Smooth muscle cell (in vitro differentiated cells): Measurements from ENCODE around the gene ERMARD. TPM values are rescaled to one million over a fixed set of nuclear protein-coding genes. Genes with fewer than 3 reads are reported as not detected.

ENCODE experiments used
- DNase-seq: peaks from one replicate; lab custom pipeline; 2025; ENCODE audit not compliant: unreplicated experiment; lab: John Stamatoyannopoulos, UW
- H2AFZ ChIP-seq: fragments of 200-600 bp; sonication (generic); 2 replicates; pipeline ENCODE4 v1.6.0; 2016; ENCODE audit warnings: antibody characterized with exemption, low read depth, mild to moderate bottlenecking
- H3F3A ChIP-seq: fragments of 200-600 bp; sonication (generic); 2 replicates; pipeline ENCODE4 v1.6.0; 2017; ENCODE audit warnings: antibody characterized with exemption, low read depth
- H3K27ac ChIP-seq: fragments of 200-600 bp; sonication (generic); 2 replicates; pipeline ENCODE4 v1.5.1; 2016; ENCODE audit warnings: low read depth, mild to moderate bottlenecking
- H3K27me3 ChIP-seq: fragments of 200-600 bp; sonication (generic); 2 replicates; pipeline ENCODE4 v1.6.1; 2016; ENCODE audit warnings: low read depth, mild to moderate bottlenecking
- H3K36me3 ChIP-seq: fragments of 200-600 bp; sonication (generic); 2 replicates; pipeline ENCODE4 v1.5.1; 2016; ENCODE audit warnings: low read depth
- H3K4me1 ChIP-seq: fragments of 200-600 bp; sonication (generic); 2 replicates; pipeline ENCODE4 v1.5.1; 2016; ENCODE audit warnings: low read depth
- H3K4me2 ChIP-seq: fragments of 200-600 bp; sonication (generic); 2 replicates; pipeline ENCODE4 v1.6.0; 2016; ENCODE audit warnings: mild to moderate bottlenecking
- H3K4me3 ChIP-seq: fragments of 200-600 bp; sonication (generic); 2 replicates; pipeline ENCODE4 v1.5.1; 2016; ENCODE audit warnings: mild to moderate bottlenecking
- H3K79me2 ChIP-seq: fragments of 200-600 bp; sonication (generic); 2 replicates; pipeline ENCODE4 v1.6.0; 2016; ENCODE audit warnings: low read depth, mild to moderate bottlenecking
- H3K9ac ChIP-seq: fragments of 200-600 bp; sonication (generic); 2 replicates; pipeline ENCODE4 v1.6.0; 2016; ENCODE audit warnings: low read depth
- H3K9me3 ChIP-seq: fragments of 200-600 bp; sonication (generic); replicated peaks from 2 replicates; pipeline ENCODE4 v1.5.1; 2016; ENCODE audit warnings: low read depth
- H4K20me1 ChIP-seq: fragments of 200-600 bp; sonication (generic); 2 replicates; pipeline ENCODE4 v1.6.0; 2016; ENCODE audit warnings: low read depth
- WGBS: methylation state at CpG from one replicate; pipeline ENCODE4 v1.1.7; 2016; ENCODE audit warnings: low lambda C conversion rate; 5-methylcytosine and 5-hydroxymethylcytosine counted together
- polyA plus RNA-seq: library from polyadenylated mRNA; unstranded; fragments of >200 nt; fragmentation: Nextera tagmentation; extraction: Ambion mirVana; gene quantifications from 2 replicates; pipeline ENCODE4 v1.2.1, GENCODE V29; 2016
- total RNA-seq: library from RNA; depleted of rRNA; stranded (reverse); fragments of >200 nt; gene quantifications from 2 replicates; pipeline ENCODE4 v1.2.3, GENCODE V29; 2014
- TF ChIP-seq, protein P1 (sequence below): fragments of 200-600 bp; sonication (generic); IDR thresholded peaks from 2 replicates; pipeline ENCODE4 v1.5.1; 2017; ENCODE audit warnings: borderline replicate concordance, mild to moderate bottlenecking, antibody characterized with exemption; ENCODE audit not compliant: insufficient read depth, poor library complexity, severe bottlenecking

Gene ERMARD
- total and polyA plus RNA-seq, 2 experiments from 2014 or later = 23.2 to 55.9 TPM

DNA sequence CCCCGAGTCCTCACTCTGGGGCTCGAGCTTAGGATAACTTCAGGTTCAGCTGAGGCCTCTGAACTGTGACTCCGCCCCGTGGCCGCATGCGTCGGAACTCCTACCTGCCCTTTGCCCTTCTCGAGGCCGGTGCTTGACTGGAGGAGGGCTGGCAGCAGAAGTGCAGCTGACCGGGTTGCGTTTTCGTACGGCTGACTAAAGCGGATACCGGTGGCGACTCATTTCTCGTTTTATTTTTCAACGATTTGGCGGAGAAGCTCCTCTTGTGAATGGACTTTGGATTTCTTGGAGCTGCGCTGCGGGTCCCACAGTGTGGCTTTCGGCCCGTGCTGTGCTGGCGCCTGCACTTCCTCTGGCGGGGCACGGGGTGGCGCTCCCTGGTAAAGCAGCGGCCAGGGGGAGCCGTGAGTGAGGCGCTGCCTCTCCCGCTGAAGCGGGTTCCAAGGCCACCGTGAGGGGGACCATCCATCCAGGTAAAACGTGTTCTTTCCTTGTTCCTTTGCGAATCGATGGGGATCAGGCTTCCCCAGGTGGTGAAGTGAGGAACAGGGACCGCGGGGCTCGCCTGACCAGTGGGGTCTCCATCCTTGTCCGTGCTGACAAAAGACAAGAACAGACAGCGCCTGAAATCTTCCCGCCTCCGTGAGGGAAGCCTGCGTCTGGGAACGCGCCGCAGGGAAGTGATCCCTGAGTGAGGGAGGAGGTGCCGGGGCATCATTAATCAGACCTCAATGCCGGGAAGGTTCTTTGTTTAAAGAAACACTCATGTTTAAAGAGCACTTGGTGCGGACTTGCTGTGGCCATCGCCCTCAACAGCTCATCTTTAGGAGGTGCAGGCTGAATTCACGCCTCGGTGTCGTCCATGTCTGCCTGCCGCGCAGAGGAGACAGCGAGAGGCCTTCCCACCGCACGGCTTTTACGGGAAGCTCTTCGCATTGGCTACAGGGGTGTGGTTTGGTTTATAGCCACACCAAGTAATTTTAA is 38.8 kb downstream of the ERMARD start:
- H4K20me1 ChIP-seq = no peaks in the 10 kb centered on the region
- H2AFZ ChIP-seq = peak overlapping the region; percentile 86
- H3K9me3 ChIP-seq = no peaks in the 10 kb centered on the region
- peak overlapping the region; percentile 51 for H3K4me3 ChIP-seq
- TF ChIP-seq, protein P1, sequence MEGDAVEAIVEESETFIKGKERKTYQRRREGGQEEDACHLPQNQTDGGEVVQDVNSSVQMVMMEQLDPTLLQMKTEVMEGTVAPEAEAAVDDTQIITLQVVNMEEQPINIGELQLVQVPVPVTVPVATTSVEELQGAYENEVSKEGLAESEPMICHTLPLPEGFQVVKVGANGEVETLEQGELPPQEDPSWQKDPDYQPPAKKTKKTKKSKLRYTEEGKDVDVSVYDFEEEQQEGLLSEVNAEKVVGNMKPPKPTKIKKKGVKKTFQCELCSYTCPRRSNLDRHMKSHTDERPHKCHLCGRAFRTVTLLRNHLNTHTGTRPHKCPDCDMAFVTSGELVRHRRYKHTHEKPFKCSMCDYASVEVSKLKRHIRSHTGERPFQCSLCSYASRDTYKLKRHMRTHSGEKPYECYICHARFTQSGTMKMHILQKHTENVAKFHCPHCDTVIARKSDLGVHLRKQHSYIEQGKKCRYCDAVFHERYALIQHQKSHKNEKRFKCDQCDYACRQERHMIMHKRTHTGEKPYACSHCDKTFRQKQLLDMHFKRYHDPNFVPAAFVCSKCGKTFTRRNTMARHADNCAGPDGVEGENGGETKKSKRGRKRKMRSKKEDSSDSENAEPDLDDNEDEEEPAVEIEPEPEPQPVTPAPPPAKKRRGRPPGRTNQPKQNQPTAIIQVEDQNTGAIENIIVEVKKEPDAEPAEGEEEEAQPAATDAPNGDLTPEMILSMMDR = peak; percentile 97
- no peak overlapping the region for H3K9ac ChIP-seq
- H3K36me3 ChIP-seq = no peaks in the 10 kb centered on the region
- H3K79me2 ChIP-seq = no peaks in the 10 kb centered on the region
- peak; percentile 40 for DNase-seq
- no peak overlapping the region for H3K27ac ChIP-seq
- H3F3A ChIP-seq = no peaks in the 10 kb centered on the region
- H3K4me2 ChIP-seq = peak overlapping the region; percentile 83
- WGBS = 5% methylated on average over 61 of the region's 61 CpGs
- H3K4me1 ChIP-seq = peaks cover 4% of the 10 kb centered on the region
- peaks cover 3% of the 10 kb centered on the region for H3K27me3 ChIP-seq

DNA sequence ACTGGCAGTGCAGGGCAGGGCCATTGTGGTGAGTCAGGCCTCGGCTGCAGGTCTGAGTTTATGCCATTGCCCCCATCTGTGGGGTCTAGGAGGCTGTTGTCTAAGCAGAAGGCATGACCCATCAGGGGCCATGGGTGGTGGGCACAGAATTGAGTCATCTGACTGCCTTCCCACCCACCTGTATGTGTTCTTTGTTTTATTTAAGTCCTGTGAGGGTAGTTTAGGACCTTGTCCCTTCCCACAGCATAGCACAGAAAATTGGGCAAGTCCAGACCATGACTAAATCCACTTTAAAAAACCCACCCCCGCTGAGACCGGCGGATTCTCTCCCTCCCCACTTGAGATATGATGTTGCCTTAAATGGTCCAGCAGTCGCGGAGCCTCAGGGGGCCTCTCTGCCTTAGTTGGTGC is 40.3 kb downstream of the ERMARD start:
- WGBS = 72% methylated on average over 6 of the region's 6 CpGs
- no peak overlapping the region for H3K4me2 ChIP-seq
- H3K27me3 ChIP-seq = peaks cover 8% of the 10 kb centered on the region
- H3K4me3 ChIP-seq = no peak overlapping the region
- H3F3A ChIP-seq = no peaks in the 10 kb centered on the region
- no peak for DNase-seq
- TF ChIP-seq, protein P1 = no peak
- H3K9me3 ChIP-seq = no peaks in the 10 kb centered on the region
- no peaks in the 10 kb centered on the region for H3K36me3 ChIP-seq
- H4K20me1 ChIP-seq = no peaks in the 10 kb centered on the region
- H2AFZ ChIP-seq = no peak overlapping the region
- H3K4me1 ChIP-seq = peaks cover 4% of the 10 kb centered on the region
- H3K79me2 ChIP-seq = no peaks in the 10 kb centered on the region
- H3K27ac ChIP-seq = no peak overlapping the region
- no peak overlapping the region for H3K9ac ChIP-seq

DNA sequence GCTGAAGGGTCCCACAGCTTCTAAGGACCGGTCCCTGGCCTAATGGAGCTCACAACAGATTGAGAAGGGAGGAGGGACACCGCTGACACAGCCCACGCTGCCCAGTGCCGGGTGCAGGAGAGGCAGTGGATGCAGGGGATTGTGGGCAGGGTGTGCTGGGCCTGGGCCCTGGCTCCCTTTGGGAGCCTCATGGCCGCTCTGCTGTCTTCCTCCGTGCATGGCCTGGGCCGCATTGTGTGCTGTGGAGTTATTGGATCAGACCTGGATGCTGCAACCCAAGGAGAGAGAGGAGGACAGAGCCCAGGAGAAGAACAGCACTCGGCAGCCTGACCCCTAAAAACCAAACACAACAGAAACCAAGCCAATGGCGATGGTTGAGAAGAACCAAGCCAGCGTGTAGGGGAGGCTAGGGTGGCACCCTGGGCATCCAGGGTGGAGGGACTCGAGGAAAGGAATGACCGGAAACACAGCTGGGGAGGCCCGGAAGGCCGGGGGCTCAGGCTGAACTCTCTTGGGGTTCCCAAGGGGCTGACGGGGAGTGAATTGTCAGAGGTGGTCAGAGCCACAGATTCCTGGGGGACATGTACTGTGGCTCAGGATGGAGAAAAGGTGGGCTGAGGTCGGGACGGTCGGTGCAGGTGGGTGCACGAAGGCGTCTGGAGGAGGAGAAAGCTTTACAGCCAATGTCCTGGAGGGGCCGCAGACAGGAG is 41.0 kb downstream of the ERMARD start:
- Histone ChIP-seq H3K36me3 (no peaks in the 10 kb centered on the region), H2AFZ (no peak overlapping the region), H3K27me3 (peaks cover 8% of the 10 kb centered on the region), H3K9ac (no peak overlapping the region), H3K9me3 (no peaks in the 10 kb centered on the region), H3K27ac (no peak overlapping the region), H3K4me1 (peaks cover 4% of the 10 kb centered on the region), H4K20me1 (no peaks in the 10 kb centered on the region), H3F3A (no peaks in the 10 kb centered on the region), H3K4me2 (no peak overlapping the region), H3K79me2 (no peaks in the 10 kb centered on the region), H3K4me3 (no peak overlapping the region)
- DNase-seq = no peak
- TF ChIP-seq, protein P1 = no peak
- 92% methylated on average over 21 of the region's 21 CpGs for WGBS
